B cell (primary cell): Measurements from ENCODE around the gene SH3BGRL3. TPM values are rescaled to one million over a fixed set of nuclear protein-coding genes. Genes with fewer than 3 reads are reported as not detected.
"Not testable (repeated sequence)": the region's sequence is repeated elsewhere in the genome, so short reads cannot be mapped to it uniquely, and the experiment has no call there.

Source experiments
- ATAC-seq: fragments of 200-7000 bp; cut with Tn5 transposase; one replicate; pipeline ENCODE4 v1.10.0; 2021; ENCODE audit warnings: low read depth, mild to moderate bottlenecking, moderate number of reproducible peaks, moderate library complexity
- CTCF ChIA-PET: fragments of 350-600 bp; sonication (Branson Sonifier 250); formaldehyde crosslinking; loops from one replicate; lab custom pipeline; 2021; ENCODE audit warnings: antibody characterized with exemption, inconsistent platforms; lab: Charles Lee
- POLR2A ChIA-PET: fragments of 350-600 bp; sonication (Branson Sonifier 250); formaldehyde crosslinking; loops from one replicate; lab custom pipeline; 2021; ENCODE audit warnings: antibody characterized with exemption; lab: Charles Lee
- DNase-seq: peaks from one replicate; pipeline ENCODE4 v3.0.0; 2013
- H2AFZ ChIP-seq: 2 replicates; pipeline ENCODE4 v1.6.1; 2012; ENCODE audit warnings: mild to moderate bottlenecking, low read depth, low read length; ENCODE audit not compliant: insufficient read depth, poor library complexity, severe bottlenecking
- H3K27ac ChIP-seq, 2 donors: 1 replicate in 1 of 2; 2 replicates in 1 of 2; pipeline ENCODE4 v1.5.1; 2012 to 2013; ENCODE audit warnings: low read length in 2 of 2, mild to moderate bottlenecking in 2 of 2, moderate library complexity in 1 of 2
- H3K27me3 ChIP-seq, 4 experiments: fragments of 200-600 bp in 1 of 4; sonication (generic) in 1 of 4; replicated peaks in 1 of 4; 1 replicate in 2 of 4; 2 replicates in 2 of 4; pipeline versions ENCODE4 v1.6.1 to v1.7.0; 2013 to 2016; ENCODE audit warnings: low read length in 3 of 4, mild to moderate bottlenecking in 2 of 4, mixed read lengths in 1 of 4, moderate library complexity in 1 of 4; ENCODE audit not compliant: insufficient read depth in 4 of 4, control insufficient read depth in 3 of 4; ENCODE audit errors: control extremely low read depth in 1 of 4
- H3K36me3 ChIP-seq, 2 experiments: replicated peaks in 1 of 2; 1 replicate in 1 of 2; 2 replicates in 1 of 2; pipeline versions ENCODE4 v1.6.1 to v1.7.1; 2013; ENCODE audit warnings: low read length in 1 of 2; ENCODE audit not compliant: insufficient read depth in 2 of 2, control insufficient read depth in 1 of 2; ENCODE audit errors: control extremely low read depth in 1 of 2, extremely low read depth in 1 of 2
- H3K4me1 ChIP-seq, 2 donors: fragments of 200-600 bp in 1 of 2; sonication (generic) in 1 of 2; 1 replicate in 1 of 2; 2 replicates in 1 of 2; pipeline versions ENCODE4 v1.5.1 to v1.6.1; 2013 to 2017; ENCODE audit warnings: low read length in 2 of 2; ENCODE audit not compliant: control insufficient read depth in 2 of 2, insufficient read depth in 2 of 2
- H3K4me2 ChIP-seq: replicated peaks from 2 replicates; pipeline ENCODE3; 2012; ENCODE audit warnings: mild to moderate bottlenecking, low read depth, low read length; ENCODE audit not compliant: poor library complexity, severe bottlenecking
- H3K4me3 ChIP-seq, 5 experiments: fragments of 200-600 bp in 1 of 5; sonication (generic) in 1 of 5; 1 replicate in 3 of 5; 2 replicates in 2 of 5; pipeline versions ENCODE4 v1.5.1 to v1.7.0; 2011 to 2016; ENCODE audit warnings: low read length in 4 of 5, mild to moderate bottlenecking in 4 of 5, low read depth in 2 of 5, control low read depth in 1 of 5, moderate library complexity in 1 of 5; ENCODE audit not compliant: insufficient read depth in 1 of 5; ENCODE audit errors: control extremely low read depth in 1 of 5, extremely low read depth in 1 of 5
- H3K79me2 ChIP-seq: fragments of 200-600 bp; sonication (generic); one replicate; pipeline ENCODE4 v1.6.0; 2016; ENCODE audit warnings: low read length; ENCODE audit not compliant: control insufficient read depth, insufficient read depth
- H3K9ac ChIP-seq: fragments of 200-600 bp; sonication (generic); 2 replicates; pipeline ENCODE4 v1.6.1; 2017; ENCODE audit warnings: mild to moderate bottlenecking, low read length, moderate library complexity
- H3K9me3 ChIP-seq, 3 donors: one replicate each; pipeline versions ENCODE4 v1.6.1 to v1.7.1; 2013; ENCODE audit warnings: low read length in 2 of 3; ENCODE audit not compliant: control insufficient read depth in 2 of 3, insufficient read depth in 1 of 3; ENCODE audit errors: control extremely low read depth in 1 of 3
- H4K20me1 ChIP-seq: 2 replicates; pipeline ENCODE4 v1.6.0; 2012; ENCODE audit warnings: mild to moderate bottlenecking, low read length; ENCODE audit not compliant: insufficient read depth, control insufficient read depth, poor library complexity, severe bottlenecking
- H3K27ac Mint-ChIP-seq: one replicate; pipeline ENCODE4 v1.8.0; 2021; ENCODE audit warnings: mixed read lengths
- H3K27me3 Mint-ChIP-seq: one replicate; pipeline ENCODE4 v1.8.0; 2021; ENCODE audit warnings: mixed read lengths
- H3K4me1 Mint-ChIP-seq: one replicate; pipeline ENCODE4 v1.8.0; 2021; ENCODE audit warnings: mixed read lengths
- H3K4me3 Mint-ChIP-seq: one replicate; pipeline ENCODE4 v1.8.0; 2021; ENCODE audit warnings: mixed read lengths
- H3K9me3 Mint-ChIP-seq: one replicate; pipeline ENCODE4 v1.8.0; 2022; ENCODE audit warnings: mixed read lengths; ENCODE audit not compliant: insufficient read depth
- CTCF ChIP-seq: fragments of 200-600 bp; IDR thresholded peaks from one replicate; pipeline ENCODE4 v1.8.0; 2022; ENCODE audit warnings: antibody characterized with exemption, mild to moderate bottlenecking
- EZH2 ChIP-seq: IDR thresholded peaks from 2 replicates; pipeline ENCODE4 v1.6.1; 2012; ENCODE audit warnings: borderline replicate concordance, low read depth, mild to moderate bottlenecking, moderate library complexity, low read length; ENCODE audit not compliant: insufficient read depth, poor library complexity, severe bottlenecking
- WGBS: methylation state at CpG from one replicate; pipeline ENCODE4 v1.1.5; 2013; ENCODE audit warnings: missing lambda C conversion rate; ENCODE audit not compliant: insufficient coverage; 5-methylcytosine and 5-hydroxymethylcytosine counted together
- intact Hi-C: fragments of 100-400 bp; cut with micrococcal nuclease; formaldehyde crosslinking; loops from one replicate; pipeline ENCODE4 v1.10.0; 2022
- polyA plus RNA-seq: library from polyadenylated mRNA; depleted of rRNA; stranded (reverse); fragments of >200 nt; gene quantifications from 2 replicates; pipeline ENCODE4 v1.2.3, GENCODE V29; 2012
- total RNA-seq, 2 donors: library from RNA; stranded (reverse); fragments of 120-200 nt in 1 of 2; gene quantifications; 1 replicate in 1 of 2; 2 replicates in 1 of 2; pipeline versions ENCODE4 v1.2.3 to v1.2.4, GENCODE V29; 2013 to 2022

Gene SH3BGRL3
- total and polyA plus RNA-seq, 2 donors (not counting 1 experiment from before 2014, with no cell fraction given) = 150 to 232 TPM

- Mint-ChIP-seq H3K27me3 (no peaks in the 10 kb centered on the region), H3K27ac (peak overlapping the region; percentile 97), H3K4me3 (peak overlapping the region; percentile 86), H3K9me3 (no peaks in the 10 kb centered on the region), H3K4me1 (peaks cover 80% of the 10 kb centered on the region)
- Histone ChIP-seq H3K9ac (no peak overlapping the region), H3K27me3 (no peaks in the 10 kb centered on the region), H3K36me3 (peaks cover 0 to 2% of the 10 kb centered on the region in 2 experiments), H2AFZ (peak overlapping the region; percentile 3), H3K4me2 (peak overlapping the region; percentile 65), H3K27ac (peak overlapping the region; percentile 93 to 96), H3K79me2 (peaks cover 26% of the 10 kb centered on the region), H3K9me3 (no peaks in the 10 kb centered on the region), H4K20me1 (no peaks in the 10 kb centered on the region), H3K4me3 (no peak overlapping the region), H3K4me1 (peaks cover 68 to 75% of the 10 kb centered on the region in 2 donors)
- WGBS = 59% methylated on average over 3 of the region's 3 CpGs
- no peak for TF ChIP-seq CTCF
- TF ChIP-seq EZH2 = no peak
- intact Hi-C loops = no loop called here
- no peak for ATAC-seq
- ChIA-PET CTCF (interaction anchor here (1.5 to 26.4 kb wide), 2 partner anchors 16 to 28 kb away, joined by 3 to 1400 read pairs; partner anchors contain the start of genes CD52 and UBXN11), POLR2A (interaction anchor here (3.0 to 21.9 kb wide), 2 partner anchors 10 to 26 kb away, joined by 12 to 1239 read pairs; partner anchors contain the start of gene CD52)
- no peak for DNase-seq
These were observed 11.5 kb downstream of the SH3BGRL3 start for GRCh38 chr1:26291433-26291832.

- Mint-ChIP-seq H3K9me3 (no peaks in the 10 kb centered on the region), H3K4me1 (peaks cover 77% of the 10 kb centered on the region), H3K27me3 (no peaks in the 10 kb centered on the region), H3K4me3 (peak overlapping the region; percentile 63), H3K27ac (peak overlapping the region; percentile 97)
- TF ChIP-seq CTCF = no peak
- no peak for TF ChIP-seq EZH2
- ChIA-PET CTCF (interaction anchor here (1.5 to 26.4 kb wide), 2 partner anchors 16 to 27 kb away, joined by 3 to 1400 read pairs; partner anchors contain the start of genes CD52 and UBXN11), POLR2A (interaction anchor here (0.6 to 21.9 kb wide), 4 partner anchors 13 to 120 kb away, joined by 3 to 1239 read pairs (median 6); partner anchors contain the start of genes CD52 and UBXN11)
- H3K79me2 ChIP-seq = peaks cover 25% of the 10 kb centered on the region
- H3K27ac ChIP-seq = peak overlapping the region; percentile 93 to 96
- no peaks in the 10 kb centered on the region for H3K27me3 ChIP-seq
- no peaks in the 10 kb centered on the region for H3K9me3 ChIP-seq
- peaks cover 63 to 70% of the 10 kb centered on the region in 2 donors for H3K4me1 ChIP-seq
- H2AFZ ChIP-seq = no peak overlapping the region
- DNase-seq (no peak), ATAC-seq (no peak)
- H3K9ac ChIP-seq = no peak overlapping the region
- H3K4me3 ChIP-seq = no peak overlapping the region
- 89% methylated on average over 3 of the region's 4 CpGs for WGBS
- no peaks in the 10 kb centered on the region for H4K20me1 ChIP-seq
- H3K4me2 ChIP-seq = peak overlapping the region; percentile 65
- peaks cover 0 to 3% of the 10 kb centered on the region in 2 experiments for H3K36me3 ChIP-seq
- intact Hi-C loops = no loop called here
These were observed 12.1 kb downstream of the SH3BGRL3 start for GRCh38 chr1:26291939-26292338.

- CTCF ChIA-PET = interaction anchor here (1.3 to 26.4 kb wide), 3 partner anchors 17 to 72 kb away, joined by 3 to 1400 read pairs (median 3); partner anchors contain the start of genes CD52 and UBXN11
- intact Hi-C loops, H2AFZ ChIP-seq, H3K9ac ChIP-seq, H3K4me3 Mint-ChIP-seq, ATAC-seq, H4K20me1 ChIP-seq, H3K9me3 ChIP-seq, H3K27me3 Mint-ChIP-seq, H3K27me3 ChIP-seq, H3K36me3 ChIP-seq, H3K9me3 Mint-ChIP-seq: not testable (repeated sequence)
- peak overlapping the region in 1 of 5 experiments; percentile 1 for H3K4me3 ChIP-seq
- H3K79me2 ChIP-seq = peaks cover 27% of the 10 kb centered on the region
- peak overlapping the region; percentile 65 for H3K4me2 ChIP-seq
- 50% methylated on average over 2 of the region's 5 CpGs for WGBS
- H3K4me1 Mint-ChIP-seq = peaks cover 69% of the 10 kb centered on the region
- POLR2A ChIA-PET = interaction anchor here (0.6 to 21.9 kb wide), 5 partner anchors 12 to 1208 kb away, joined by 3 to 1239 read pairs (median 5); partner anchors contain the start of genes CD52 and UBXN11
- peak overlapping the region; percentile 97 for H3K27ac Mint-ChIP-seq
- peaks cover 55 to 62% of the 10 kb centered on the region in 2 donors for H3K4me1 ChIP-seq
- peak; percentile 51 for DNase-seq
- peak overlapping the region; percentile 49 to 76 for H3K27ac ChIP-seq
These were observed 12.8 kb downstream of the SH3BGRL3 start for GRCh38 chr1:26292735-26293134.
